ENCODE data around the gene PIGU. TPM values are rescaled to one million over a fixed set of nuclear protein-coding genes. Genes with fewer than 3 reads are reported as not detected.

The PIGU gene
- total and polyA plus RNA-seq, 2 of the 13 experiments (the other 11 are each of a cell fraction or from before 2014, with no cell fraction given) = 45.5 to 231 TPM

DNA sequence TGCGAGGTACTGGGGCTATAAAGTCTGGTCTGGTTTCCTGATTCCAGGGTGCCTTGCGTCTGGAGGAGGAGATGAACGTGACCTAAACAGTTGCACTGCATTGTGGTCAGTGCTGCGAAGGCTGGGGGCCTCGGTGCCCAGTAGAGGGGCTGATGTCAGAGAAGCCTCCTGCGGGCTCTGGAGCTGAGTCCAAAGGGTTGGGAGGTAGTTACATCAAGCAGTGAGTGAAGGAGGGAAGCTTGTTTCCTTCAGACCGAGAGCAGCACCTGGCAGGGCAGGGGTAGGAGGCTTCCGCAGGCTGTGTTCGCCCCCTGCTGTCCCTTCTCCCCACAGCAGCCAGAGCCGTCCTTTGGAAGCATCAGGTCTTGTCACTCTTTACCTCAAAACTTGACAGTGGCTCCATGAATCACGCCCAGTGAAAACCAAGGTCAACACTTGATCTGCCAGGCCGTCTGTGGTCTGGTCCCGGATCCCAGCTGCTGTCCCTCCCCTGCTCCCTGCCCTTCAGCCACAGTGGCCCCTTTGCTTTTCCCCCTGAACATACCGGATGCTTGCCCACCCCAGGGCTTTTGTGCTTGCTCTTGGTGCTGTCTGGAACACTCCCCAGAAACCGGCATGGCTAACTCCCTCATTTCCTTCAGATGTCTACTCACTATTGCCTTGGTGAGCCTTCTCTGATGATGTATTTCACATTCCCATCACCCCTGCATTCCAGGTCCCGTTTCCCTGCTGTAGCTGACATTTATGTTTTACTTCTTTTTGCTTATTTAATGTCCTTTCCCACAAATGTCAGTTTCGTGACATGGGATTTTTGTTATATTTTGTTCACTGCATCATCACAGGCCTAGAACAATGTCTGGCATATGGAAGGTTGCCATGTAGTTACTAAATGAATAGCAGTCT is 153.7 kb downstream of the PIGU start (continued):
- TF ChIP-seq, protein P1, sequence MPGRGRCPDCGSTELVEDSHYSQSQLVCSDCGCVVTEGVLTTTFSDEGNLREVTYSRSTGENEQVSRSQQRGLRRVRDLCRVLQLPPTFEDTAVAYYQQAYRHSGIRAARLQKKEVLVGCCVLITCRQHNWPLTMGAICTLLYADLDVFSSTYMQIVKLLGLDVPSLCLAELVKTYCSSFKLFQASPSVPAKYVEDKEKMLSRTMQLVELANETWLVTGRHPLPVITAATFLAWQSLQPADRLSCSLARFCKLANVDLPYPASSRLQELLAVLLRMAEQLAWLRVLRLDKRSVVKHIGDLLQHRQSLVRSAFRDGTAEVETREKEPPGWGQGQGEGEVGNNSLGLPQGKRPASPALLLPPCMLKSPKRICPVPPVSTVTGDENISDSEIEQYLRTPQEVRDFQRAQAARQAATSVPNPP (CRISPR knock-in tag; IDR thresholded peaks at IDR 0.05) = no peak
- TF ChIP-seq SETDB1 (CRISPR knock-in tag; IDR thresholded peaks at IDR 0.05; ENCODE audit: borderline replicate concordance) (no peak), MTA1 (CRISPR knock-in tag; IDR thresholded peaks at IDR 0.05; ENCODE audit: borderline replicate concordance) (peak; percentile 78; the same call in 1 of the 2 replicates), ZNF644 (CRISPR knock-in tag; IDR thresholded peaks at IDR 0.05; ENCODE audit: low read depth) (no peak), HNRNPK (IDR thresholded peaks at IDR 0.05; ENCODE audit: low read depth, low read length, poor library complexity, severe bottlenecking) (no peak), PAF1 (CRISPR knock-in tag; IDR thresholded peaks at IDR 0.05) (no peak), ZNF761 (CRISPR knock-in tag; conservative IDR thresholded peaks at IDR 0.05) (no peak), ZMYM2 (CRISPR knock-in tag; IDR thresholded peaks at IDR 0.05) (no peak), ARNT2 (CRISPR knock-in tag; IDR thresholded peaks at IDR 0.05; ENCODE audit: low read depth) (no peak), MBD4 (IDR thresholded peaks at IDR 0.05; ENCODE audit: borderline replicate concordance, low read length) (no peak), SMAD3 (CRISPR knock-in tag; IDR thresholded peaks at IDR 0.05) (no peak), ZNF136 (CRISPR knock-in tag; IDR thresholded peaks at IDR 0.05; ENCODE audit: low read depth) (no peak; the same call in 1 of the 2 replicates), ZBTB8A (CRISPR knock-in tag; IDR thresholded peaks at IDR 0.05; ENCODE audit: borderline replicate concordance, low read depth) (no peak), SOX6 (IDR thresholded peaks at IDR 0.05) (no peak), SOX6 (CRISPR knock-in tag; IDR thresholded peaks at IDR 0.05) (peak; percentile 73), ZNF431 (CRISPR knock-in tag; IDR thresholded peaks at IDR 0.05; ENCODE audit: borderline replicate concordance, low read depth) (0 out of 2 replicates have a peak, but pooled peaks have one; percentile 31), IKZF1 (IDR thresholded peaks at IDR 0.05) (no peak), ZBTB7B (CRISPR knock-in tag; IDR thresholded peaks at IDR 0.05) (peak; percentile 47; the same call in 1 of the 2 replicates), ZNF24 (IDR thresholded peaks at IDR 0.05) (no peak), ZNF891 (CRISPR knock-in tag; IDR thresholded peaks at IDR 0.05) (peak; percentile 96)
- TF ChIP-seq, protein P2, sequence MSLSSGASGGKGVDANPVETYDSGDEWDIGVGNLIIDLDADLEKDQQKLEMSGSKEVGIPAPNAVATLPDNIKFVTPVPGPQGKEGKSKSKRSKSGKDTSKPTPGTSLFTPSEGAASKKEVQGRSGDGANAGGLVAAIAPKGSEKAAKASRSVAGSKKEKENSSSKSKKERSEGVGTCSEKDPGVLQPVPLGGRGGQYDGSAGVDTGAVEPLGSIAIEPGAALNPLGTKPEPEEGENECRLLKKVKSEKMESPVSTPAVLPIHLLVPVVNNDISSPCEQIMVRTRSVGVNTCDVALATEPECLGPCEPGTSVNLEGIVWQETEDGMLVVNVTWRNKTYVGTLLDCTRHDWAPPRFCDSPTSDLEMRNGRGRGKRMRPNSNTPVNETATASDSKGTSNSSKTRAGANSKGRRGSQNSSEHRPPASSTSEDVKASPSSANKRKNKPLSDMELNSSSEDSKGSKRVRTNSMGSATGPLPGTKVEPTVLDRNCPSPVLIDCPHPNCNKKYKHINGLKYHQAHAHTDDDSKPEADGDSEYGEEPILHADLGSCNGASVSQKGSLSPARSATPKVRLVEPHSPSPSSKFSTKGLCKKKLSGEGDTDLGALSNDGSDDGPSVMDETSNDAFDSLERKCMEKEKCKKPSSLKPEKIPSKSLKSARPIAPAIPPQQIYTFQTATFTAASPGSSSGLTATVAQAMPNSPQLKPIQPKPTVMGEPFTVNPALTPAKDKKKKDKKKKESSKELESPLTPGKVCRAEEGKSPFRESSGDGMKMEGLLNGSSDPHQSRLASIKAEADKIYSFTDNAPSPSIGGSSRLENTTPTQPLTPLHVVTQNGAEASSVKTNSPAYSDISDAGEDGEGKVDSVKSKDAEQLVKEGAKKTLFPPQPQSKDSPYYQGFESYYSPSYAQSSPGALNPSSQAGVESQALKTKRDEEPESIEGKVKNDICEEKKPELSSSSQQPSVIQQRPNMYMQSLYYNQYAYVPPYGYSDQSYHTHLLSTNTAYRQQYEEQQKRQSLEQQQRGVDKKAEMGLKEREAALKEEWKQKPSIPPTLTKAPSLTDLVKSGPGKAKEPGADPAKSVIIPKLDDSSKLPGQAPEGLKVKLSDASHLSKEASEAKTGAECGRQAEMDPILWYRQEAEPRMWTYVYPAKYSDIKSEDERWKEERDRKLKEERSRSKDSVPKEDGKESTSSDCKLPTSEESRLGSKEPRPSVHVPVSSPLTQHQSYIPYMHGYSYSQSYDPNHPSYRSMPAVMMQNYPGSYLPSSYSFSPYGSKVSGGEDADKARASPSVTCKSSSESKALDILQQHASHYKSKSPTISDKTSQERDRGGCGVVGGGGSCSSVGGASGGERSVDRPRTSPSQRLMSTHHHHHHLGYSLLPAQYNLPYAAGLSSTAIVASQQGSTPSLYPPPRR (CRISPR knock-in tag; IDR thresholded peaks at IDR 0.05; ENCODE audit: borderline replicate concordance) = no peak; the same call in 1 of the 2 replicates
- TF ChIP-seq, protein P3, sequence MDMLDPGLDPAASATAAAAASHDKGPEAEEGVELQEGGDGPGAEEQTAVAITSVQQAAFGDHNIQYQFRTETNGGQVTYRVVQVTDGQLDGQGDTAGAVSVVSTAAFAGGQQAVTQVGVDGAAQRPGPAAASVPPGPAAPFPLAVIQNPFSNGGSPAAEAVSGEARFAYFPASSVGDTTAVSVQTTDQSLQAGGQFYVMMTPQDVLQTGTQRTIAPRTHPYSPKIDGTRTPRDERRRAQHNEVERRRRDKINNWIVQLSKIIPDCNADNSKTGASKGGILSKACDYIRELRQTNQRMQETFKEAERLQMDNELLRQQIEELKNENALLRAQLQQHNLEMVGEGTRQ (IDR thresholded peaks at IDR 0.05; ENCODE audit: low read depth, low read length) = no peak
- TF ChIP-seq, protein P3 (CRISPR knock-in tag; IDR thresholded peaks at IDR 0.05; ENCODE audit: borderline replicate concordance) = no peak
